NCI-H526 (cell line): Measurements from ENCODE around the gene MUC2.
A peak's percentile ranks its signal among the peaks of the same experiment; 100 is the strongest.

ENCODE experiments used
- DNase-seq, 2 experiments: peaks; one replicate each; lab custom pipeline; 2025; lab: John Stamatoyannopoulos, UW

The MUC2 gene

DNA sequence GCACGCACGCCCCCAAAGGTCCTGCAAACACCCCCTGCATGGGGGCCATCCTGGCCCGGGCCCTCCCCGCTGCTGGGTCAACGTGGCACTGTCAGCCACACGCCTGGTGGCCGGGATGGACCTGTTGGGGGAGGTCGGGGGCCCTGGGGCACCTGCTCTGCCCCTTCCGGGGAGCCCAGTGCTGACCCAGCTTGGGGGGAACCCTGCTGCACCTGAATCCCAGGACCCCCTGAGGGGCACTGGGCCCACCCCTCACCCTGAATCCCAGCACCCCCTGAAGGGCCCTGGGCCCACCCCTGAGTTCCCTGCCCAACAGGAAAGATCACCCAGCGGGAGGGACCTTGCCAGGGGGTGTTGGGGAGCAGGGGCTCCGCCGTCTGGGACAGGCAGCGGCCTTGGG is 37.7 kb upstream of the MUC2 start:
- DNase-seq: no peak

GRCh38 chr11:1037506-1038055 is 37.1 kb upstream of the MUC2 start:
- DNase-seq: no peak

GRCh38 chr11:1038361-1038760 is 36.3 kb upstream of the MUC2 start:
- DNase-seq: no peak

DNA sequence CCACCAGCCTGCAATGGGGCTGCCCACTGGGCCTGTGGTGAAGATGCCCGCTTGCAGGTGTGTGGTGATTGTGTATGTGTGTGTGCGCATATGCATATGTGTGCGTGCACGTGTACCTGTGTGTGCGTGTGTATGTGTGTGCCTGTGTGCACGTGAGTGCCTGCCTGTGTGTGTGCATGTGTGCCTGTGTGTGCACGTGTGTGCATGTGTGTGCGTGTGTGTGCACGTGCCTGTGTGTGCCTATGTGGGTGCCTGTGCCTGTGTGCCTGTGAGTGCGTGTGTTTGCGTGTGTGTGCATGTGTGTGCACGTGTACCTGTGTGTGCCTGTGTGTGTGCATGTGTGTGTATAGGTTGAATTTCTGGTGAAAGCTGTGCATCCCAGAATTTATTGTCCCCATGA is 35.8 kb upstream of the MUC2 start:
- DNase-seq: no peak

DNA sequence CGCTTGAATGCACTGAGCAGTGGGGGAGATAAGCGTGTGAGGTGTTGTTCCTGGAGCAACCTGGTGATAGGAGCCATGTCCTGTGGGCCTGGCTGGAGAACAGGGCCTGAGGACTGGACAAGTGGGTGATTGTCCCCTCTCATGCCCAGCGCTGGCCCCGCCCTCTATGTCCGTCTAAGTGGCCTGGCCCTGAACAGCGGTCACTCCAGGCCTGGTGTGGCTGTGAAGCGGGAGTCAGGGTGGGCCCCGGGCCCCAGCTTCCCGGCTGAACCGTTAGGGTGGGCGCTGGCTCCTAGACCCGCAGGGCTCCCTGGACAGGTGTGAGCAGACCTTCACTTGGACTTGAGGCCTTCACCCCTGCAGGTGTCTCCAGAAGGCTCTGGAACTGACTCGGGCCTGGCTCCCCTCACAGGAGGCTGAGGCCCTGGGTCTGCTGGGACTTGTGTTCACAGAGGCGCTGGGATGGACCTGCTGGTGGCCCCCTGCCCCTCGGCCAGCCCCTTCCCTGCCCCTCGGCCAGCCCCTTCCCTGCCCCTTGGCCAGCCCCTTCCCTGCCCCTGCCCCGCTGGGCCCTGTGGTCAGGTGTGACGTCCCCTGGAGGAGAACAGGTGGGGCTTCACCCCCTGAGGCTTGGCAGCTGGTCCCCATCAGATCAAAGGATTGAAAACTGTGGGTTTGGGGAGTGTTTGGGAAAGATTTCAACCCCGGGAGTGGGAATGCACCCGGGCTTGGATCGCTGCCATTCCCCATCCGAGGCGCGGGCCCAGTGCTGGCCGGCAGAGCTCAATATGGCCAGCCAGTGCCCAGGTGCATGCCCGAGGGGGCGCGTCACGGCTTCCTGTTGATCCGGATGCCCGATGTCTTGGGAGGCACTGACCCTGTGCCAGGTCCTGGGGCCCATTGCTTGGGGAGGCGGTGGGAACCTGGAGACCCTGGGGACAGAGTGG is 34.9 kb upstream of the MUC2 start:
- DNase-seq: no peak

DNA sequence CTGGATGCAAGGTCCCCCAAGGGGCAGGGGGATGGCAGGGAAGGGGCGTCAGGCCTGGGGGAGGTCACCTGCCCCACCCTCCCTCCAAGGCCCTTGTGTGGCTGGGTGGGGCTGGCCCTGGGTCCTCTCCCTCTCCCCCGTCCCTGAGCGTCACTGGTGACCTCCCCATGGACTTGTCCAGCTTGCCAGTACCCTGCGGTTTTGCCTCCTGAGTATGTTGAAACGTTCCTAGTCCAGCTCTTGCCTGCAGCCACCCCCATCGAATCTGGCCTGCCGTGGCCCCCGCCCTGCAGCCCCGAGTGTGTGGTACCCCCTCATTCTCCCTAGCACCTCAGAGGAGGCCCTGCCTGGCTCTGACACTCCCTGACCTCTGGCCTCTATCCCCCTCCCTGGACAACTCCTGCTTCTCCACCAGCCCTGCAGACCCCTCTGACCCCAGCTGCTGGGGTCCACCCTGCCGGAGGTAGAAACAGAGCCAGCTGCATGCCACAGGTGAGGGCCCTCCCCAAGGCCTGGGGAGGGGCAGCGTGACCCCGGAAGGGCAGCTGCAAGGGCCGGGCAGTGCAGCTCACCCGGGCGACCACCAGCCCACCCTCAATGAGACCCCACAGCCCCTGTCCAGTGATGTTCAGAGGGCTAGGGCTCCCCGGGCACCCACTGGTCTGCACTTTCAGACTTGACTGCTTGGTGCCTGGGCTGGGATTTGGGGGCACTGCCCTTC is 34.1 kb upstream of the MUC2 start:
- DNase-seq: no peak

- no peak for DNase-seq
These were observed 33.6 kb upstream of the MUC2 start for GRCh38 chr11:1041149-1041467.

GRCh38 chr11:1041471-1041870 is 33.2 kb upstream of the MUC2 start:
- DNase-seq: no peak

DNA sequence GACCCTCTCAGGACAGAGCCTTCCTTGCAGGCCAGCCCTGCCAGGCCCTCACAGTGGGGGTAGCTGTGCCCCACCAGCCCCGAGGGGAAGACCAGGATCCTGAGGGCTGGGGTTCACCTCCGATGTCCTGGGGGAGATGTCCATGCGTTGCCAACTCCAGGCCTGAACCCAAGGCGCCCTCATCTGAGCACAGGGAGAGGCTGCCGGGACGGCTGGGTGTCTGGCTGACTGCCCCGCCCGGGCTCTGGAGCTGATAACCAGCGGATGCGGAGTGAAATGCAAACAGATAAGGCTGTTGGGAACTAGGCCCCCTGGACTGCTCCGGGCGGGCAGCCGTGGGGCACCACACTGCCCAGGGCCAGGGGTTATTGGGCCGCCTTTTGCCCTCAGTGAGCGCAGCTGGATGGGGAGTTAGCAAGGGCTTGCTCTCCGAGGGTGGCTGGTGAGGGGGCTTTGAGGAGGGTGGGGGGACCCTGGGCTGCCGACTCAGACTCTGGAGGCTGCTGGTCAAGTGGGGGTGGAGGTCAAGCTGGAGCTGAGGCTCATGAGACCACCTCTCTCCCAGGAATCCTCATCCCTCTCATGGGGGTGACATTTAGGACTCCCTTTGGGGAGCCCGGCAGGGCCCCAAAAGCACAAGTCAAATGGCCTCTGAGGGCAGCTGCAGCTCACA is 32.6 kb upstream of the MUC2 start:
- DNase-seq: peak in 1 of 2 experiments; percentile 34

GRCh38 chr11:1042626-1043562 is 31.8 kb upstream of the MUC2 start:
- DNase-seq: no peak

DNA sequence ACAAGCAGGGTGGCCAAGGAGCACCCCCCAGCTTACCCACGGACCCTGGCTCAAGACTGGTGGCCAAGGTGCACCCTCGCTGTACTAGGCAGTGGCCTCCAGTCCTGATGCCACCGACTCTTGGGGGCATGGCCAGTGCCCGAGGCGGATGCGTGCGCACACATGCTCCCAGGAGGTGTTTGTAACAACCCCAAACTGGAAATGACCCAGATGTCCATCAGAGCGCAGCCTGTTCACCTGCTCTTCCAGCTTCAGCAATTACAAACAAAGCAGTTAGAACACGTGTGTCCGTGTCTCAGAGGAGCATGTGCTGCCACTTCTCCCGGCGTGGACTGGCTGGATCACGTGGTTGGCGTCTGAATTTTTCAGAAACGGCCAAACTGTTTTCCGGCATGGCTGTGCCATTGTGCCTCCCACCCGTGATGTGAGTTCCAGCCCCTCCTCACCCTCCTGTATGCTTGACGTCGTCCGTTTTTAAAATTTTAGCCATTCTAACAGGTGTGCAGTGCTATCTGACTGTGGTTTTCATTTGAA is 31.0 kb upstream of the MUC2 start:
- DNase-seq: peak in 1 of 2 experiments; percentile 71

GRCh38 chr11:1044160-1044559 is 30.5 kb upstream of the MUC2 start:
- no peak for DNase-seq

GRCh38 chr11:1047595-1048156 is 27.0 kb upstream of the MUC2 start:
- no peak for DNase-seq

GRCh38 chr11:1048375-1049070 is 26.2 kb upstream of the MUC2 start:
- DNase-seq: no peak

- DNase-seq: no peak
These were observed 25.6 kb upstream of the MUC2 start for GRCh38 chr11:1049071-1049405.

GRCh38 chr11:1049431-1049891 is 25.2 kb upstream of the MUC2 start:
- no peak for DNase-seq

DNA sequence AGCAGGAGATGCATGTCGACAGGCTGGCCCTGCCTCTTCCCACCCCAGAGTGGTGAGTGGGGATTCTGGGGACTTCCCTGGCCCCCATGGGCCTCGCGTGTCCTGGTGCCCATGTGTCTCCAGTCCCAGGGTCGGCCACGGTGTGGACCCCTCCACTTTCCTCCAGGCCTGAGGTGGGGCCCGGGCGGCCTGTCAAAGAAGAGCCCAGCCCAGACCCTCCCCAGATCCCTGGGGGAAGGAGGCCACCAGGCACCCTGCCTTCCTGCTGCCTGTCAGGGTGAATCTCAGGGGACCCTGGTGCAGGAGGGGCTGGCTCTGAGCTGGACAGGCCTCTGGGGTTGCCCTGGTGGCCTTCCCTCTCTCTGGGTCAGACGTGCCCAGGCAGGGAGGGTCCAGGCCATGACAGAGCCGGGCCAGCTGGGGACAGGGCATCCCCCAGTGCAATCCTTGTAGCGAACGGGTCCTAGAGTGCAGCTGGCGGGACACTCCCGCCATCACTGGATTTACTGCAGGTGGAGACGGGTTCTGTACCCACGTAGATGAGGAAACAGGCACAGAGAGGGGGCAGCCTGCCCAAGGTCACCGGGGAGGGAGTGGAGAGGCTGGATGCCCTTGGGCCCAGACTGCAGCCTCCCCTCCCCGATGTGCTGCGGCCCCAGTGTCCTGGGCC is 24.6 kb upstream of the MUC2 start:
- DNase-seq: no peak

DNA sequence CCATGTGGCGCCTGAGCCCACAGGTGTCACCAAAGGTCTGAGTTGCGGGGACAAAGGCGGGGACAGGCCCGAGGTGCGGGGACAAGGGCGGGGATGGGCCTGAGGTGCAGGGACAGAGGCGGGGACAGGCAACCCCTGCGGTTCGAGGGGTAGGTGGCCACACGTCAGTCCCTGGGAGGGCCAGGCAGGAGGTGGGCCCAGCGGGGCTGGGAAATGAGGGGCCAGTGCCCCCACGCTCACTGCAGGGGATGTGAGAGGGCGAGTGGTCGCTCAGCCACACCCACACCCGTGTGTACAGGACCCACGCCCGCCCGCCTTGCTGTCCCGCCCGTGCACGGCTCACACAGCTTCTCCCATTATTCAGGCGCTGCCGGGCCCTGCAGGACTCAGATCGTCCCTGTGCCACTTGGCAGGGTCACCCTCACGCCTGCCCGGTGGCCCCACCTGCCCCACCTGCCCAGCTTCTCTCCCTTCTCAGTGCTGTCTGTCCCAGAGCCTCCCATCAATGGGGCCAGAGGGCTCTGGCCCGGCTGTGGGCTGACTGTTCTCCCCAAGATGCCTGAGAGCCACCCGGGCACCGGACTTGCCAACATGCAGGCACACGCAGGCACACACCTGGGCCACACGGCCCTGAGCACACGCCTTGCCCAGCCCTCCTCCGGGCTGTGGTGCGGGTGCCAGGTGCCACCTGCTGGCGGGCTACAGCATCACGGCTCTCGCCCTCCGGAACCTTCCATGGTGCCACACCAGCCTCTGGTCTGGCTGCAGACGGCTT is 23.9 kb upstream of the MUC2 start:
- DNase-seq: peak; percentile 75 to 94
